Psoas muscle (tissue), 8 donors: ENCODE data around the gene ESYT3. TPM values are rescaled to one million over a fixed set of nuclear protein-coding genes. Genes with fewer than 3 reads are reported as not detected.

Experiments
- ATAC-seq, 4 donors: fragments of 200-7000 bp; cut with Tn5 transposase; one replicate each; pipeline ENCODE4 v1.9.1; 2020; ENCODE audit warnings: moderate library complexity in 3 of 4, mild to moderate bottlenecking in 2 of 4
- DNase-seq, 2 donors: peaks; one replicate each; pipeline ENCODE4 v3.0.0-alpha.2; 2020
- H3K27ac ChIP-seq: fragments of 200-600 bp; one replicate; pipeline ENCODE4 v1.8.0; 2022
- H3K27me3 ChIP-seq, 3 donors: fragments of 200-600 bp in 1 of 3; one replicate each; pipeline versions ENCODE4 v1.6.1 to v1.8.0; 2013 to 2022; ENCODE audit warnings: low read length in 2 of 3, mild to moderate bottlenecking in 2 of 3, moderate library complexity in 1 of 3; ENCODE audit not compliant: insufficient read depth in 3 of 3
- H3K36me3 ChIP-seq, 2 donors: fragments of 200-600 bp in 1 of 2; one replicate each; pipeline versions ENCODE4 v1.6.1 to v1.8.0; 2013 to 2022; ENCODE audit warnings: low read depth in 1 of 2, mild to moderate bottlenecking in 1 of 2, moderate library complexity in 1 of 2; ENCODE audit not compliant: insufficient read depth in 1 of 2
- H3K4me1 ChIP-seq: fragments of 200-600 bp; one replicate; pipeline ENCODE4 v1.8.0; 2022
- H3K4me3 ChIP-seq: fragments of 200-600 bp; one replicate; pipeline ENCODE4 v1.8.0; 2022; ENCODE audit warnings: mild to moderate bottlenecking
- H3K9me3 ChIP-seq: fragments of 200-600 bp; one replicate; pipeline ENCODE4 v1.8.0; 2022
- WGBS, 3 donors: extraction: QIAGEN DNeasy Blood & Tissue Kit; methylation state at CpG; one replicate each; pipeline versions ENCODE4 v1.1.6 to v1.1.7; 2013; 5-methylcytosine and 5-hydroxymethylcytosine counted together
- intact Hi-C, 2 donors: fragments of 100-400 bp; cut with DNase I; formaldehyde crosslinking; loops; one replicate each; pipeline versions ENCODE4 v1.11.0 to v1.14.2; 2022
- polyA plus RNA-seq, 3 donors: library from polyadenylated mRNA; stranded (reverse); fragments of 200-250 nt; gene quantifications; one replicate each; pipeline ENCODE4 v1.2.3, GENCODE V29; 2013
- total RNA-seq, 4 donors: library from RNA; stranded (reverse); fragmentation: NEBNext Ultra II Directional in 2 of 4; extraction: Animal tissue kit (Norgen Biotek cat#: 25700) in 2 of 4; gene quantifications; one replicate each; pipeline versions ENCODE4 v1.2.1 to v1.2.4, GENCODE V29; 2021 to 2023
- TF ChIP-seq, protein P1 (sequence below): fragments of 200-600 bp; IDR thresholded peaks from one replicate; pipeline ENCODE4 v1.8.0; 2022; ENCODE audit warnings: antibody characterized with exemption
- donor health status: healthy with polysubstance abuse.
- donor health status: DM: no; HTN: no; CAD: no; lungs with moderate emphysema.
- donor health status: Bipolar disorder and iron deficiency.
- donor health status: healthy.
- donor health status: DM: yes; HTN: yes; CAD: no.
- donor health status: DM: no; HTN: no; CAD: no.
- donor health status: DM: no; HTN: no; CAD: no.
- donor health status: DM: yes; HTN: yes; CAD: no.

The ESYT3 gene
- total and polyA plus RNA-seq, 7 donors, result 0.35 to 4.5 (median 2.0) TPM

DNA sequence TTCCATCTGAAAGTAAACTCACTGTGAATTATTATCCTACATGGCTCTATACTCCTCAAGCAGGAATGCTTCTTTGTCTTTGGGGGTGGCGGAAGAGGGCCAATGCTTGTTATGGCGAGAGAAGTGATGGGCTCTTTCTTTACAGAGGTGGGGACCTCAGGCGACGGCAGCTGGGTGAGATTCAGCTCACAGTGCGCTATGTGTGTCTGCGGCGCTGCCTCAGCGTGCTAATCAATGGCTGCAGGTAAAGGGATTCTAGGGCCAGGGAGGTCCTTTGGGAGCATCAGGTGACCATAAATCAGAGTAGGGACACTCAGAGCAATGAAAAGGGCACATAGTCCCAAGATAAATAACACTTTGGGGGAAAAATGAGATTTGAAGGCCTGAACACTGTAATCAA lies 39.0 kb downstream of the ESYT3 start:
- ATAC-seq, result no peak
- WGBS, 3 donors, result 97 to 98% (median 97%) methylated on average over 8 of the region's 8 CpGs
- TF ChIP-seq, protein P1, sequence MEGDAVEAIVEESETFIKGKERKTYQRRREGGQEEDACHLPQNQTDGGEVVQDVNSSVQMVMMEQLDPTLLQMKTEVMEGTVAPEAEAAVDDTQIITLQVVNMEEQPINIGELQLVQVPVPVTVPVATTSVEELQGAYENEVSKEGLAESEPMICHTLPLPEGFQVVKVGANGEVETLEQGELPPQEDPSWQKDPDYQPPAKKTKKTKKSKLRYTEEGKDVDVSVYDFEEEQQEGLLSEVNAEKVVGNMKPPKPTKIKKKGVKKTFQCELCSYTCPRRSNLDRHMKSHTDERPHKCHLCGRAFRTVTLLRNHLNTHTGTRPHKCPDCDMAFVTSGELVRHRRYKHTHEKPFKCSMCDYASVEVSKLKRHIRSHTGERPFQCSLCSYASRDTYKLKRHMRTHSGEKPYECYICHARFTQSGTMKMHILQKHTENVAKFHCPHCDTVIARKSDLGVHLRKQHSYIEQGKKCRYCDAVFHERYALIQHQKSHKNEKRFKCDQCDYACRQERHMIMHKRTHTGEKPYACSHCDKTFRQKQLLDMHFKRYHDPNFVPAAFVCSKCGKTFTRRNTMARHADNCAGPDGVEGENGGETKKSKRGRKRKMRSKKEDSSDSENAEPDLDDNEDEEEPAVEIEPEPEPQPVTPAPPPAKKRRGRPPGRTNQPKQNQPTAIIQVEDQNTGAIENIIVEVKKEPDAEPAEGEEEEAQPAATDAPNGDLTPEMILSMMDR, result no peak
- intact Hi-C loops, result no loop called here
- H3K4me3 ChIP-seq, result no peak overlapping the region
- peak in 1 of 2 donors; percentile 32 for DNase-seq
- H3K27me3 ChIP-seq, result no peaks in the 10 kb centered on the region
- H3K4me1 ChIP-seq, result peaks cover 43% of the 10 kb centered on the region
- no peaks in the 10 kb centered on the region for H3K36me3 ChIP-seq
- no peak overlapping the region for H3K27ac ChIP-seq
- no peaks in the 10 kb centered on the region for H3K9me3 ChIP-seq

- no peaks in the 10 kb centered on the region for H3K36me3 ChIP-seq
- ATAC-seq (peak; percentile 35 to 67 (median 62)), DNase-seq (peak in 1 of 2 donors; percentile 54)
- intact Hi-C loops, result no loop called here
- H3K27ac ChIP-seq, result peak overlapping the region; percentile 43
- peaks cover 37% of the 10 kb centered on the region for H3K4me1 ChIP-seq
- no peaks in the 10 kb centered on the region for H3K9me3 ChIP-seq
- WGBS, 3 donors, result 26 to 56% (median 26%) methylated on average over 6 of the region's 6 CpGs
- TF ChIP-seq, protein P1, result no peak
- H3K27me3 ChIP-seq, result no peaks in the 10 kb centered on the region
- no peak overlapping the region for H3K4me3 ChIP-seq
Observed at GRCh38 chr3:138474163-138474562, 39.7 kb downstream of the ESYT3 start.

- TF ChIP-seq, protein P1, result no peak
Observed at GRCh38 chr3:138476526-138476925, 42.1 kb downstream of the ESYT3 start.

GRCh38 chr3:138477120-138477519 lies 42.7 kb downstream of the ESYT3 start:
- H3K27ac ChIP-seq, result peak overlapping the region; percentile 56
- peaks cover 29% of the 10 kb centered on the region for H3K4me1 ChIP-seq
- TF ChIP-seq, protein P1, result no peak
- no peaks in the 10 kb centered on the region for H3K27me3 ChIP-seq
- no peaks in the 10 kb centered on the region for H3K36me3 ChIP-seq
- intact Hi-C loops, result no loop called here
- H3K9me3 ChIP-seq, result no peaks in the 10 kb centered on the region
- ATAC-seq (peak; percentile 43 to 58 (median 52)), DNase-seq (no peak)
- H3K4me3 ChIP-seq, result no peak overlapping the region

More at GRCh38 chr3:138476526-138476925, 42.1 kb downstream of the ESYT3 start:
- H3K4me1 ChIP-seq, result peaks cover 29% of the 10 kb centered on the region
- H3K4me3 ChIP-seq, result no peak overlapping the region
- no peaks in the 10 kb centered on the region for H3K36me3 ChIP-seq
- ATAC-seq, result no peak
- no peak for DNase-seq
- no peaks in the 10 kb centered on the region for H3K9me3 ChIP-seq
- peak overlapping the region; percentile 56 for H3K27ac ChIP-seq
- intact Hi-C loops, result no loop called here
- WGBS, 3 donors, result 58 to 89% (median 63%) methylated on average over 2 of the region's 2 CpGs
- no peaks in the 10 kb centered on the region for H3K27me3 ChIP-seq

GRCh38 chr3:138477801-138478200 lies 43.4 kb downstream of the ESYT3 start:
- 83 to 98% (median 85%) methylated on average over 3 of the region's 3 CpGs for WGBS, 3 donors
- Histone ChIP-seq H3K9me3 (no peaks in the 10 kb centered on the region), H3K27me3 (no peaks in the 10 kb centered on the region), H3K27ac (peak overlapping the region; percentile 56), H3K4me1 (peaks cover 29% of the 10 kb centered on the region), H3K36me3 (no peaks in the 10 kb centered on the region), H3K4me3 (no peak overlapping the region)
- no peak for DNase-seq
- TF ChIP-seq, protein P1, result no peak
- intact Hi-C loops, result no loop called here
- peak in 1 of 4 donors; percentile 30 for ATAC-seq
